ENCODE results near the gene SIGLEC5.

SIGLEC5 gene

GRCh38 chr19:51627491-51628138 is 2.6 kb downstream of the SIGLEC5 start:
- DNase-seq (ENCODE audit: low read depth): no peak

GRCh38 chr19:51626675-51627074 is 3.5 kb downstream of the SIGLEC5 start:
- no peak for DNase-seq (ENCODE audit: low read depth)

GRCh38 chr19:51621178-51621577 is 9.0 kb downstream of the SIGLEC5 start:
- no peak for DNase-seq (ENCODE audit: low read depth)

- DNase-seq (ENCODE audit: low read depth): no peak
These were observed 14.2 kb downstream of the SIGLEC5 start for GRCh38 chr19:51615991-51616390.

- no peak for DNase-seq (ENCODE audit: low read depth)
These were observed 15.4 kb downstream of the SIGLEC5 start for GRCh38 chr19:51614789-51615188.

- no peak for DNase-seq (ENCODE audit: low read depth)
These were observed 19.6 kb downstream of the SIGLEC5 start for GRCh38 chr19:51610576-51610975.

- DNase-seq (ENCODE audit: low read depth): no peak
These were observed 22.2 kb downstream of the SIGLEC5 start for GRCh38 chr19:51607920-51608562.

GRCh38 chr19:51607077-51607476 is 23.1 kb downstream of the SIGLEC5 start:
- DNase-seq (ENCODE audit: low read depth): no peak

- no peak for DNase-seq (ENCODE audit: low read depth)
These were observed 27.9 kb downstream of the SIGLEC5 start for GRCh38 chr19:51602189-51602854.

- no peak for DNase-seq (ENCODE audit: low read depth)
These were observed 29.1 kb downstream of the SIGLEC5 start for GRCh38 chr19:51600940-51601580.

GRCh38 chr19:51599084-51599483 is 31.1 kb downstream of the SIGLEC5 start:
- no peak for DNase-seq (ENCODE audit: low read depth)

GRCh38 chr19:51598159-51598915 is 31.9 kb downstream of the SIGLEC5 start:
- DNase-seq (ENCODE audit: low read depth): no peak

GRCh38 chr19:51595190-51596175 is 34.7 kb downstream of the SIGLEC5 start:
- DNase-seq (ENCODE audit: low read depth): no peak

- no peak for DNase-seq (ENCODE audit: low read depth)
These were observed 35.5 kb downstream of the SIGLEC5 start for GRCh38 chr19:51594774-51595109.

GRCh38 chr19:51593969-51594773 is 36.0 kb downstream of the SIGLEC5 start:
- DNase-seq (ENCODE audit: low read depth): peak; percentile 90

- no peak for DNase-seq (ENCODE audit: low read depth)
These were observed 36.9 kb downstream of the SIGLEC5 start for GRCh38 chr19:51593138-51593890.

GRCh38 chr19:51592521-51592920 is 37.7 kb downstream of the SIGLEC5 start:
- DNase-seq (ENCODE audit: low read depth): no peak

GRCh38 chr19:51590441-51590840 is 39.8 kb downstream of the SIGLEC5 start:
- no peak for DNase-seq (ENCODE audit: low read depth)

- no peak for DNase-seq (ENCODE audit: low read depth)
These were observed 40.7 kb downstream of the SIGLEC5 start for GRCh38 chr19:51589511-51589910.
